HG02763 (cell line): ENCODE results near the gene GPR39.

Experiments
- ATAC-seq: cut with Tn5 transposase; IDR thresholded peaks from one replicate; pipeline ENCODE4 v1.9.1; 2021; ENCODE audit warnings: mild to moderate bottlenecking, moderate library complexity; ENCODE audit not compliant: unreplicated experiment

GPR39 gene

DNA sequence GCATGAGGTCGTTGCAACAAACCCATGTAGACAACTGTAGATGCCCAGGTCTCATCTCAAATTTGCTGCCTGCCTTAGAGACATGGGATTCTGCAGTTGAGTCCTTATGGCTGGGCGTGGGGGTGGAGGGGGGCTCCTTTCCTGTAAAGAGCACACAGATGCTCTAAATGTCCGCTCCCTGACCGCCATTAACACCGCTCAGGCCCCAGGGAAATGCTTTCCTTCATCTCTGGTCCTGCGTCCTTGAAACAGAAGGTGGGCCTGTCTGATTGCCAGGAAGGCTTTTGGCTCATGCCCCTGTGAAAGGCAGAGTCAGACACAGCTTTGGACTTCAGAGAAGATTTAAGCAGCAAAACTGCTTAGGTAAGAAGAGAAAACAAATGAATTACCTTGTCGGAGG is 25.7 kb downstream of the GPR39 start:
- no peak for ATAC-seq

GRCh38 chr2:132443106-132443505 is 26.5 kb downstream of the GPR39 start:
- ATAC-seq, result no peak

DNA sequence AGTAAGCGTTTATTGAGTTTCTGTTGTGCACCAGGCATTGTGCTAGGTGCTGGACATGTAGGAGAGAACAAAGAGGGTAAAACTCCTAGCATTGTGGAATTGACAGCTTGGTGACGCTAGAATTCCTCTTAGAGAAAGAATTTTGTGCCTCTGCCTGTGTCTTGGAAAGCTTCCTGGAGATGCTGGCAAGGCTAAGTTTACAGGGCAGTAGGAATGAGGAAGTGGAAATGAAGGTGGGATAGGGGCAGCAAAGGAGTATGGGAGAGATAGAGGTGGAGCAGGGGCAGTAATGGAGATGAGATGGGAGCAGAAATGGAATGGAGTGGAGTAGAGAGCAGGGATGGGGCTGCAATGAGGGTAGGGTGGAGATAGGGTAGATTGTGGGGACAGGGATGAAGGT is 29.8 kb downstream of the GPR39 start:
- no peak for ATAC-seq

DNA sequence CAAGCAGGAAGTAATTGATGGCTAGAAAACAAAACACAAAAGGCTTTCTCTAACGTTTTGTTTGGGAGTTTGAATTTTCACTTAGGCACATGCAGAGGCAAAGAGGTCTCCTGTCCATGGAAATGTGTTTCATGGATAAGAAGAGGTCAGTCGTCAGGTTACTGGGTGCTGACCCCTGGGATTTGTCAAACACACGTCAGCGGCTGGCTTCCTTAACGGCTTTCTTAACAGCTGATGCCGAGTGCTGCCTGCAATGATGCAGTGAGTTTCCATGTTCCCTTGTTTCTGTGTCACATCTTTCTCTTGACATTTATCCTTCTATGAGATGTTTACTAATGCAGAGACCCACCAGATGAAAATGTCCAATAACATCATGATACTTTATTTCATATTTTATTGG is 31.7 kb downstream of the GPR39 start:
- ATAC-seq, result no peak

DNA sequence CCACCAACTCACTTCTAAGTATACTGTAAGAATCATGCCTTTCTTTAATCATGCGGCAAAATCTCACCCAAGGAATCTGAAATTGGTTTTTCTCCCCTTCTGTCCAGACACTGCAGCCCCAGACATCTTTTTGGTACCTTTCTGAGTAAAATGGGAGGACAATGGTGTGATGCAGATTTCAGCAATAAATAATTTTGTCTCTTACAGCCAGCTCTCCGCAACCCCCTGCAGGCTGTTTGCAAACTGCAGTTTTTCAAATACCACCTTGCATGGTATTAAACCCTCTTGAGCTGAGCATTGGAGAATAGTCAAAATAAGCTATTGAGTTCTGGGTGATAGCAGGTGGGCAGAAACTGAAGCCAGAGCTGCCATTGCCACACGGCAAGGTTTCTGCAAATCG is 32.2 kb downstream of the GPR39 start:
- ATAC-seq, result no peak

GRCh38 chr2:132449868-132450267 is 33.3 kb downstream of the GPR39 start:
- no peak for ATAC-seq

DNA sequence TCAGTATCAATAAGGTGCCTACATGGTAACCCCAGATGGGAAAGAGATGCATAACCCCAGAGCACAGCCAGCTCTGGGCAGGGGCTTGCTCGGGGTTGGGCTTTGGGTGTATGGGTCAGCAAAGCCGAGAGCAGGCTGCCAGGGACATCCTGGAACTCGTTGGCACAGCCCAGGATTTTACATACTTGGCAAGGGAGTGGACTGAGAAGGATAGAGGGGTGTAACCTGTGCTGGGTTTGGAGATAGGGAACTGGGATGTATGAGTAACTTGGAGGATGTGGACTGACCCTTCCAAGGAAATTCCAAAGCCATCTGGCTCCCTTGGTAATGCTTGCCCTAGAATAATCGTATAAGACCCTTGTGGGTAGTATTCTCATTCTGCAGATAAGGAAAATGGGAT is 44.2 kb downstream of the GPR39 start:
- no peak for ATAC-seq

- no peak for ATAC-seq
Observed at GRCh38 chr2:132462236-132462635, 45.6 kb downstream of the GPR39 start.

DNA sequence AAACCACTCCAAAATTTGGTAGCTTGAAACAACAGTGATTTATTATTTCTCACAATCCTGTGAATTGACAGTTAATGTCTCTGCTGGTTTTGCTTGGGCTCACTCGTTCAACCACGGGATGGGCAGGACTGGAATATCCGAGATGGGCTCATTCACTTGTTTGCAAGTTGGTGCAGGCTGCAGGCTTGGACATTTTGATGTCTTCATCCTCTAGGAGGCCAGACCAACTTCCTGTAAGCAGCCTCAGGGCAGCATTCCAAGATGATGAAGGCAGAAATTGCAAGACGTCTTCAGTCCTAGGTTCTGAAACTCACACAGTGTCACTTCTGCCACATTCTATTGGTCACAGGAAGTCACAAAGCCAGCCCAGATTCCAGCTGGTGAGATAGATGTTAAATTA is 47.1 kb downstream of the GPR39 start:
- ATAC-seq, result no peak

- ATAC-seq, result no peak
Observed at GRCh38 chr2:132465917-132466316, 49.3 kb downstream of the GPR39 start.

DNA sequence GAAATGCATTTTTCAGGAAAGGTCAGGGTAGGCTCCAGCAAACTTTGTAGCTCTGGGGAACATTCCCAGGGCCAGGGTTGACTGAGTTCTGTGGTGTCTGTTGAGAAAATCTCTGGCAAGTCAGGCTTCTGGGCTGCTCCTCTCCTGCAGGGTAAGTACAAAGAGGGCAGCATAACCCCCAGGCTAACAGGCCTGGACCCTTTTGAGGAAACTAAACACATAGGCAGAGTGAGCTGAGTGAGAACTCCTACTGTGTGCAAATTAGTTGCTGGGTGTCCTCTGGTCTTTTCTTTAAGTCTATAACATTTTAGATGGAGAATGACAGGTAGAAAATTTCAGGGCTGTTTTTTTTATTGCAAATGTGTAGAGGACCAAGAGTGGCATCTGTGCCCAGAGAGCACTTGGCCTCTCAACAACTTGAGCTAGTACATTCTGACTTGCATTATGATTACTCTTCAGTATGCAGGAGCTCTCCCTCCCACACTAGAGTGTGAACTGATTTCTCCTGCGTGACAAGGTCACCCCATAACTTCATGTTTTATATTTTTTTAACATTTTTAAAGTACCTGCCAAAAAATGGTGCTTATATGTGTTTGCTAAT is 49.9 kb downstream of the GPR39 start:
- no peak for ATAC-seq

DNA sequence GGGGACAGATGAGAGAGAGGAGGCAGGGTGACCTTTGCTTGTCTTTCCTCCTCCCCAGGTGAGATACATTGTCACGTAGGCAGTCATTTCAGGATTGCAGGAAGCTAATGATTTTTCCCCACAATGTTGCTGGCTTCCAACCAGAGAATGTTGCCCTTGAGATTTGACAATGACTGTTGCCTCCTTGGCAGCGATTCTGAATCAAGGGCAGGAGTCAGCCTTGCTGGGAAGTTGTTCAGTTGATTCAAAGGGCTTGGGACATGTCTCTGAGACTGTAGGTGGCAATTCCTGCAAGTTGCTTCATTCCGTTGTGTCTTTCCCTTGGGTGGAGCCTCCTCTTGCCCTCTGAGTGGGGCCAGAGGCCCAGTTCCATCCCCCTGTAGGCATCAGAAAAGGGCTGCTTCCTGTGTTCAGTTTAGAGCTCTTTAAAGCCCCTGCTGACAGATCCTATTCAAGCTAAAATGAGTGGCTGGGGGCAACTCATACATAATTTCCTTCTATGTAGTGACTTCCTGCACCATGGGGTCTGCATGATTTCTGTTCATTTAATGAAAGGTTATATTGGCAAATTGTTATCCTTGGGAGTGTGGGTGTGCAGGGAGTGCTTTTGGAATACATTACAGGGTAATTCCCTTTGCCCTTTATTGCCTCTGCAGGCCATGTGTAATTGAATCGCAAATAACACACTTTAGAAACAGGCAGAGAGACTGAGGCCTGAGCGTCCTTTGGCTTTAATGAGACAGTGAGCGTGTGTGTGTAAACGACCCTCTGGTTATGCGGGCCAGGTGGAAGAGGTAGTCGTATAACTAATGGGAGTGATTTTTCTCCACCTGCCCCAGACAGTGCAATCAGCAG is 52.4 kb downstream of the GPR39 start:
- no peak for ATAC-seq

DNA sequence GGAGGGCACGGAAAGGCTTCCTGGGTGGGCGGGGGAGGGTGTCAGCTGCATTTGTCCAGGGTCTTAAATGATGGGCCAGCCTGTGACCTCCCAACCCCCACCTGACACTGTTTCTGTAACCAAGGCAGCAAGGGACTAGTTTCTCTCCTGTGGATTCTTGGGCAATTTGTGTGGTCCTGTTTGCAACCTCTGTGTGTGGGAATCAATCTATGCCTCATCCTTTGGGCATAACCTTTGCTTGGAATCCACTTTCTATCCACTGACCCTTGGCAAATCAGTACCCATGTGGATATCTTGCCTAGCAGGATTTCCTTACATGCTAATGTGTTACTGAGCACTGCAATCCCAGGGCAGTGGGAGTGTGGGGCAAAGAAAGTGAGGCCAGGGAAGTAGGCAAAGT is 54.1 kb downstream of the GPR39 start:
- no peak for ATAC-seq

DNA sequence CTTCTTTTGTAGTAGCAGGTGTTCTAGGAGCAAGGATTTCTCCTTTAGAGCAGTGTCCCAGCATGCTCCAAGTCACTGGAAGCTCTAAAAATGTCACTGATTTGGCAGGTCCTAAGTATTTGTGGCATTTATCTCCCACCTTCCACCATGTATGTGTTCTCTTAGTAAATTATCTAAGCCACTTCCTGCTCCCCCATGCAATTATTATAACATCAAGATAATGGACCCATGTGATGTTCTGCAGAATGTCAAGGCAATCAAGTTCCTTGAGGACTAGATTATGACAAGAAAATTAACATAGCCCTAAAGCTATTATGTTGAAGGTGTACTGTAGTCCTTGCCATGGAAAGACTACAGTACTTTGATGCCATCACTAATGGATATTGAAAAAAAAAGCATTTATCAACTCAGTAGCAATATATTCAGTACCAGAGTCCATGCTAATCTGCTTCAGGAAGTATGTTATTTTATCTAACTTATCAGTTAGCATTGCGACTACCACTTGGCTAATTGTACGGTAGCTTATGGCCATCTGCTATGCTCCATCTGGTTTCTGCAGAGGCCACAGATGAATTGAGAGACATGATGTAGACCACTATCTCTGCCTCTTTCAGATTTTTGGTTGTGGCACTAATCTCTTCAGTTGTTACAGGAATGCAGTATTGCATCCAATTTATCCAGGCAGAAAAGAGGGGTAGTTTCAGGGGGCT is 56.7 kb downstream of the GPR39 start:
- no peak for ATAC-seq

- no peak for ATAC-seq
Observed at GRCh38 chr2:132475615-132476014, 59.0 kb downstream of the GPR39 start.

DNA sequence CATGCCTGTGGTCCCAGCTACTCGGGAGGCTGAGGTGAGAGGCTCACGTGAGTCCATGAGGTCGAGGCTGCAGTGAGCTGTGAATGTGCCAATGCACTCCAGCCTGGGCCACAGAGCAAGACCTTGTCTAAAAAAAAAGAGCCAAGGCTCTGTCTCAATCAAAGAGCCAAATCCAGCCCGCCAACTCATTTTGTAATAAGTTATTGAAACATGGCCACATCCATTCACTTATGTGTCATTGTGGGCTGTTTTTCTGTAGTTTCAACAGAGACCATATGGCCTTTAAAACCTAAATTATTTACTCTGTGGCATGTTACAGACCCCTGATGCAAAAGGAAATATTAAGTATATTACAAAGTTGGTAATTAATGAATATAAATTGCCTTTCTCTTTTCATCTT is 60.8 kb downstream of the GPR39 start:
- ATAC-seq, result no peak

- ATAC-seq, result no peak
Observed at GRCh38 chr2:132477962-132478361, 61.4 kb downstream of the GPR39 start.

GRCh38 chr2:132478461-132479105 is 62.0 kb downstream of the GPR39 start:
- ATAC-seq, result no peak

DNA sequence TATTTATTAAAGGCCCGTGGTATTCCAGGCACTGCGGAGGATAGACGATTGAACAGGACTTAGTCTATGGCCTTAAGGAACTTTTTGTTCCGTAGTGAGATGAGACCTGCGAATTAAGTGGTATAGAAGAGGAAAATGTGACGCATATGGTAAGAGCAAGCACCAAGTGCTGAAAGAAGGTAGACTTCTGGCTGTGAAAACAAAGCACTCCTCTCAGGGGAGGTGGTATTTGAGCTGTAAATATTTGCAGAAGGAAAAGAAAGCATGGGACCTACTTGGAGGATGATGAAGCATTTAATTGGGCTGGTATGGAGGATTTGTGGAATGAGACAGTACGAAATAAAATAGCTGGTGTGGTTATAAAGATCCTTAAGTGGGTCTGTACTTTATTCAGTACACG is 62.5 kb downstream of the GPR39 start:
- ATAC-seq, result no peak

DNA sequence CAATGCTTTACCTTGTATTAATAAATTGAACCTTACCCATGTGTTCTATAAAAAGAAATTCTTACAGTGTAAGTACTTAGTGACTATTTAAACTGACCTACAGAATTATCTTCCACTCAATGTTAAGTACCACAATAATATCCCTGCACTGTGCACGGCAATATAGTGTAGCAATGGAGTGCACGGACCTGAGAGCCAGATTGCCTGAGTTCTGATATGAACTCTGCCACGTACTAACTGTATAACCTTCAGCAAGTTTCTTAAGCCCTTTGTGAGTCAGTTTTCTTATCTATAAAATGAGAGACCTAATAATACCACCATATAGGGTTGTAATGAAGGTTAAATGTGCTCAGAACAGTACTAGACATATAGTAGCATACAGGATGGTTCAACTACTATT is 66.2 kb downstream of the GPR39 start:
- no peak for ATAC-seq

DNA sequence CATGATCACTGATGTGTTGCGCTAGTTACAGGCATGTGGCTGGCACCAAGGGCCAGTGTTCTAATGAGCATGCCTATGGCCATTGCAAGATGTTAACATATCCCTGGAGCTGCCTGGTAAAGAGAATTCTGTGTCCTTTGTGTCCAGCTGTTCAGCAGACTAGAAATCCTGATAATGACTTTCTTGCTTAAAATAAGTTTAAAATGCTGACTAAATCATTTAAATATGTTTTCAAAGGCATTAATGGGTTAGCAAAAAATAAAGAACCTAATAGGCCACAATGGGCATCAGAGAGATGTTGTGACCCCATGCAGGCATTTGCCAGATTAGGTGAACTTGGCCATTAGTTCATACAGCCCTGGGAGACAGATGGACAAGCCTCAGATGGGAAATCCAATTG is 67.5 kb downstream of the GPR39 start:
- ATAC-seq, result no peak

GRCh38 chr2:132488491-132488890 is 71.9 kb downstream of the GPR39 start:
- ATAC-seq, result no peak
